SU-DHL-6 (cell line): ENCODE data around the gene PRRG4.

Source experiments
- H2AFZ ChIP-seq: fragments of 200-600 bp; sonication (generic); 2 replicates; pipeline ENCODE4 v1.6.1; 2014; ENCODE audit warnings: low read depth, mild to moderate bottlenecking, moderate library complexity, mixed read lengths, antibody characterized with exemption, low read length; ENCODE audit not compliant: severe bottlenecking
- H3F3A ChIP-seq: fragments of 200-600 bp; shearing (Covaris generic); 2 replicates; pipeline ENCODE4 v1.6.0; 2016; ENCODE audit warnings: antibody characterized with exemption, mild to moderate bottlenecking; ENCODE audit not compliant: insufficient read depth
- H3K27ac ChIP-seq: fragments of 200-600 bp; sonication (generic); 2 replicates; pipeline ENCODE4 v1.5.1; 2016; ENCODE audit warnings: low read depth, mild to moderate bottlenecking, low read length, moderate library complexity, mixed read lengths
- H3K27me3 ChIP-seq: fragments of 200-600 bp; sonication (generic), shearing (Covaris generic); 2 replicates; pipeline ENCODE4 v1.6.0; 2014; ENCODE audit warnings: mild to moderate bottlenecking, low read length
- H3K36me3 ChIP-seq: fragments of 200-600 bp; sonication (generic); 2 replicates; pipeline ENCODE4 v1.6.1; 2014; ENCODE audit warnings: mild to moderate bottlenecking, low read length, mixed read lengths
- H3K4me2 ChIP-seq: fragments of 300-600, 200-600 bp; shearing (Covaris generic), sonication (generic); 2 replicates; pipeline ENCODE4 v1.6.0; 2014; ENCODE audit warnings: low read length, low read depth, mild to moderate bottlenecking; ENCODE audit not compliant: poor library complexity, severe bottlenecking
- H3K4me3 ChIP-seq: fragments of 200-600 bp; sonication (generic); 2 replicates; pipeline ENCODE4 v1.5.1; 2014; ENCODE audit warnings: antibody characterized with exemption, low read length, mild to moderate bottlenecking, mixed read lengths; ENCODE audit not compliant: insufficient read depth, poor library complexity, severe bottlenecking
- H3K79me2 ChIP-seq: fragments of 200-600 bp; sonication (generic); 2 replicates; pipeline ENCODE4 v1.6.1; 2014; ENCODE audit warnings: mild to moderate bottlenecking, low read length, moderate library complexity; ENCODE audit not compliant: insufficient read depth
- H3K9ac ChIP-seq: fragments of 200-600 bp; sonication (generic); 2 replicates; pipeline ENCODE4 v1.7.0; 2014; ENCODE audit warnings: mild to moderate bottlenecking, low read length
- H3K9me2 ChIP-seq: fragments of 200-600 bp; sonication (generic); replicated peaks from 2 replicates; pipeline ENCODE4 v1.6.1; 2014; ENCODE audit warnings: low read length; ENCODE audit not compliant: insufficient read depth
- H3K9me3 ChIP-seq: fragments of 200-600 bp; sonication (generic); 2 replicates; pipeline ENCODE4 v1.6.1; 2014; ENCODE audit warnings: low read length, mixed read lengths; ENCODE audit not compliant: insufficient read depth
- H4K20me1 ChIP-seq: fragments of 200-600 bp; sonication (generic); 2 replicates; pipeline ENCODE4 v1.6.1; 2014; ENCODE audit warnings: low read depth, mild to moderate bottlenecking, antibody characterized with exemption, low read length, moderate library complexity, mixed read lengths
- CTCF ChIP-seq: fragments of 200-600 bp; sonication (generic); IDR thresholded peaks from one replicate; pipeline ENCODE4 v1.5.1; 2017; ENCODE audit warnings: antibody characterized with exemption, mild to moderate bottlenecking, low read length, moderate library complexity; ENCODE audit not compliant: insufficient read depth, poor library complexity, severe bottlenecking
- EZH2phosphoT487 ChIP-seq: fragments of 200-600 bp; sonication (generic), shearing (Covaris generic); conservative IDR thresholded peaks from 2 replicates; pipeline ENCODE4 v1.6.1; 2018; ENCODE audit warnings: mild to moderate bottlenecking, antibody characterized with exemption, low read length, moderate library complexity, mixed read lengths

The PRRG4 gene

GRCh38 chr11:32836946-32837345 lies 7.2 kb downstream of the PRRG4 start:
- Histone ChIP-seq H4K20me1 (no peaks in the 10 kb centered on the region), H3K36me3 (no peaks in the 10 kb centered on the region), H3K27me3 (no peaks in the 10 kb centered on the region), H3K4me3 (no peak overlapping the region), H2AFZ (no peak overlapping the region), H3K4me2 (no peak overlapping the region), H3K9me2 (no peaks in the 10 kb centered on the region), H3K27ac (no peak overlapping the region), H3K9me3 (no peaks in the 10 kb centered on the region), H3K9ac (no peak overlapping the region), H3F3A (no peaks in the 10 kb centered on the region), H3K79me2 (no peaks in the 10 kb centered on the region)
- TF ChIP-seq CTCF (no peak), EZH2phosphoT487 (no peak)

- no peaks in the 10 kb centered on the region for H3K27me3 ChIP-seq
- H4K20me1 ChIP-seq: no peaks in the 10 kb centered on the region
- H2AFZ ChIP-seq: no peak overlapping the region
- no peak overlapping the region for H3K9ac ChIP-seq
- H3K4me2 ChIP-seq: no peak overlapping the region
- H3K79me2 ChIP-seq: no peaks in the 10 kb centered on the region
- H3K9me3 ChIP-seq: no peaks in the 10 kb centered on the region
- no peaks in the 10 kb centered on the region for H3F3A ChIP-seq
- no peaks in the 10 kb centered on the region for H3K9me2 ChIP-seq
- TF ChIP-seq CTCF (no peak), EZH2phosphoT487 (no peak)
- no peak overlapping the region for H3K27ac ChIP-seq
- no peaks in the 10 kb centered on the region for H3K36me3 ChIP-seq
- H3K4me3 ChIP-seq: no peak overlapping the region
Observed at GRCh38 chr11:32838505-32839274, 9.0 kb downstream of the PRRG4 start.

GRCh38 chr11:32839308-32839707 lies 9.6 kb downstream of the PRRG4 start:
- TF ChIP-seq EZH2phosphoT487 (no peak), CTCF (no peak)
- H3K9ac ChIP-seq: no peak overlapping the region
- no peaks in the 10 kb centered on the region for H3K79me2 ChIP-seq
- H3K27me3 ChIP-seq: no peaks in the 10 kb centered on the region
- H4K20me1 ChIP-seq: no peaks in the 10 kb centered on the region
- no peak overlapping the region for H2AFZ ChIP-seq
- H3K27ac ChIP-seq: no peak overlapping the region
- no peaks in the 10 kb centered on the region for H3F3A ChIP-seq
- H3K9me2 ChIP-seq: no peaks in the 10 kb centered on the region
- no peaks in the 10 kb centered on the region for H3K36me3 ChIP-seq
- no peak overlapping the region for H3K4me2 ChIP-seq
- H3K4me3 ChIP-seq: no peak overlapping the region
- no peaks in the 10 kb centered on the region for H3K9me3 ChIP-seq
